HG03097 (cell line): Measurements from ENCODE around the gene KRT13.

Experiments
- ATAC-seq: cut with Tn5 transposase; IDR thresholded peaks from one replicate; pipeline ENCODE4 v1.9.1; 2021; ENCODE audit not compliant: unreplicated experiment, low FRiP score

KRT13 gene

GRCh38 chr17:41478237-41478636 lies 27.2 kb downstream of the KRT13 start:
- no peak for ATAC-seq

- ATAC-seq: no peak
Observed at GRCh38 chr17:41476866-41477815, 28.3 kb downstream of the KRT13 start.

- ATAC-seq: no peak
Observed at GRCh38 chr17:41475421-41475820, 30.0 kb downstream of the KRT13 start.

GRCh38 chr17:41474863-41475262 lies 30.5 kb downstream of the KRT13 start:
- ATAC-seq: no peak

GRCh38 chr17:41468346-41468745 lies 37.1 kb downstream of the KRT13 start:
- no peak for ATAC-seq

- ATAC-seq: no peak
Observed at GRCh38 chr17:41467561-41467960, 37.9 kb downstream of the KRT13 start.

- ATAC-seq: no peak
Observed at GRCh38 chr17:41466988-41467387, 38.4 kb downstream of the KRT13 start, which contains the start of gene KRT32. Gene KRT32, minus strand, starts transcription at chr17:41467386. Its CDS starts 61 bp downstream, at chr17:41467325.

- ATAC-seq: no peak
Observed at GRCh38 chr17:41464682-41465081, 40.7 kb downstream of the KRT13 start.

- ATAC-seq: no peak
Observed at GRCh38 chr17:41464173-41464572, 41.2 kb downstream of the KRT13 start.

- no peak for ATAC-seq
Observed at GRCh38 chr17:41463746-41464145, 41.7 kb downstream of the KRT13 start.

GRCh38 chr17:41462705-41463104 lies 42.7 kb downstream of the KRT13 start:
- no peak for ATAC-seq

GRCh38 chr17:41457676-41458075 lies 47.7 kb downstream of the KRT13 start:
- ATAC-seq: no peak

- ATAC-seq: no peak
Observed at GRCh38 chr17:41456204-41456603, 49.2 kb downstream of the KRT13 start.

- no peak for ATAC-seq
Observed at GRCh38 chr17:41455236-41455635, 50.2 kb downstream of the KRT13 start.

GRCh38 chr17:41453066-41453465 lies 52.3 kb downstream of the KRT13 start:
- ATAC-seq: no peak

GRCh38 chr17:41452281-41452680 lies 53.1 kb downstream of the KRT13 start:
- no peak for ATAC-seq

GRCh38 chr17:41451154-41451728 lies 54.2 kb downstream of the KRT13 start:
- no peak for ATAC-seq
